Islet precursor cell (in vitro differentiated cells): ENCODE data around the gene RBFOX2.
"Not testable (repeated sequence)": the region's sequence is repeated elsewhere in the genome, so short reads cannot be mapped to it uniquely, and the experiment has no call there.

Experiments
- DNase-seq: peaks from one replicate; pipeline ENCODE4 v3.0.0-alpha.2; 2018

Gene RBFOX2

DNA sequence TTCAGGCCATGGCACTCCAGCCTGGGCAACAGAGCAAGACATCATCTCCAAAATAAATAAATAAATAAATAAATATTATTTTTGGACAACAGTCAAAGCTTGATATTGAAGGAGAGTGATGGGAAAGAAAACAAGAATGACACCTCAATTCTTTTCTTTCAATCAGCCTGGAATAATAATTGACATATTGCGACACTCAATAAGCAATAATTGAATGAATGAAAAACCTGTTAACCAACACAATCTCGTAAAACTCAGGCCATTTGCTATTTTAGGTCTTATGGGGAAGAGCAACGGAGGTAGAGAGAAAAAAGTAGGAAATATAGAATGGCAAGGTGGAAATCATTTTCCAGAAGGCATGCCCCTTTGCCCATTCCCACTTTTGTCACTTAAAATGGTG lies 10.5 kb upstream of the RBFOX2 start:
- DNase-seq, result no peak

DNA sequence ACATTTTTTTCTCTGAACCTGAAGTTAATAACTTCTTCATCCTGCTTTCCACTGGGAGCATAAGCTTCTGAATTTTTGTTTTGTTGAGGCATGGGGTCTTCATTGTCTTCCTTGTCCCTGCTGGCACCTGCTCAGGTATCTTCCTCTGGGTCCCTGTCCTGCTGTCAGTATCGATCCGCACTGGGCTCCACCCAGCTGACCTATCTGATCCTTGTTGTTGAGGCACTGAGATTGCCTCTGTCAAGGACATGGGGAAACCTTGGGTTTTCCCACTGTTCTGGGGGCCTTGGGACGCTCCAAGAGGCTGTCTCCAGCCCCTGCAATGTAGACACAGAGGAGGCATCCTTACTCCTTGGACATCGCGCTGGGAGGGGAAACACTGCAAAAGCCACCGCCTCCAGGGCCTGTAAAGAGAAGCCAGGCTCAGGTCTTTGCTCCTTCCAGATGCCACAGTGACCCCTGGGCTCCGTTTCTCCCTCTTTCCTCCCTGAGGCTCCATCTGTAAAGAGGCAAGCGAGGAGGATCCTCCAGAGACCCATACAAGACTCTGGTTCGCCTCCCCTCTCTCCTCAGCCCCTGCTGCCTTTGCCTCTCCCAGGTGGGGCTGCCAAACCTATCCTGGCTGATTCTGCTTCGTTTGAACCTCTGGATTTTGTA lies 8.6 kb upstream of the RBFOX2 start:
- DNase-seq, result peak; percentile 57

DNA sequence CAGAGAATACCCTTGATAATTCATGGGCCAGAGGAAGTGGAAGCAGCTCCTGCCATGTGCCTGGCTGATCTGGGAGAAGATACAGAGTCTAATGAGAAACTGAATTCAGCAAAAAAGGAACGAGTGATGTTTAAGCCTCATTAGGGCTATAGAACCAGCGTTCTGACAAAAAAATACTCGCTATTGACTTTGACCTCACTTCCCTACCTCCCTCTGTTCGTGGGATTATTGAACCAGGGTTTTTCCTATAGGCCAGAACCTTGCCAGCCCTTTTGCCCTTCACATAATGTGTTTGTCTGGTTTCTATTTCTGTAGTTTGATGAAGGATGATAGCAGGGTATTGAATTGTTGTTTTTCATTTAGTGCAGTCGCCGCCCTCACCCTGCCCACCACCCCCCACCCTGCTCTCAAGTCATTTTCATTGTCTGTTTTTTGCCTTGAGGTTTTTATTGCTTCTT lies 7.6 kb upstream of the RBFOX2 start:
- no peak for DNase-seq

DNA sequence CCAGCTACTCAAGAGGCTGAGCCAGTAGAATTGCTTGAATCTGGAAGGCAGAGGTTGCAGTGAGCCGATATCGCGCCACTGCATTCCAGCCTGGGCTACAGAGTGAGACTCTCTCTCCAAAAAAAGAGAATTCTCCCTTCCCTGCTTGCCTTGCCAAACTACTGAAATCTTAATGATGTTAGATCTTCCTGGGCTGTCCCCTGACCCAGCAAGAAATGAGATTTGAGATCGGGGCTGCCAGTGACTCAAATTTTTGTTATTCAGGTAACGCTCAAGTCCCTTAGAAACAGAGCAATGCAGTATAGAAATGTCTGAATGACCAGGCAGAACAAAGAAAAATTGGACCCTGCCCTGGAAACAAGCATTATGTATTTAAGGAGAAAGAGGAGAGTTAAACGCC lies 4.0 kb upstream of the RBFOX2 start:
- DNase-seq, result no peak

DNA sequence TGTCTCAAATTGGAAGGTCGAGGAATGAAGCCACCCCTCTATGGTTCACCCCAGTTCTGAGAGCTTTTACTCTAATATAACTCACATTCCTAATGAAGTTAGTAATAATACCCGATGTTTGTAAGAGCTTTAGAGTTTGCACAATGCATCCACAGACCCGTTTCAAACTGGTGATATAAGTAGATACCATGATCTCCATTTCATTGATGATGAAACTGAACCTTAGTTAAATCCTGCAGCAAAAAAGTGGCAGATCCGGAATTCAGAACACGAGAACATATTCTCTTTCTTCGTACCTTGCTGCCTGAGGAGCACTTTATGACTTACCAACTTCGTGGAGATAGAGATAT lies 757 bp upstream of the RBFOX2 start:
- no peak for DNase-seq

DNA sequence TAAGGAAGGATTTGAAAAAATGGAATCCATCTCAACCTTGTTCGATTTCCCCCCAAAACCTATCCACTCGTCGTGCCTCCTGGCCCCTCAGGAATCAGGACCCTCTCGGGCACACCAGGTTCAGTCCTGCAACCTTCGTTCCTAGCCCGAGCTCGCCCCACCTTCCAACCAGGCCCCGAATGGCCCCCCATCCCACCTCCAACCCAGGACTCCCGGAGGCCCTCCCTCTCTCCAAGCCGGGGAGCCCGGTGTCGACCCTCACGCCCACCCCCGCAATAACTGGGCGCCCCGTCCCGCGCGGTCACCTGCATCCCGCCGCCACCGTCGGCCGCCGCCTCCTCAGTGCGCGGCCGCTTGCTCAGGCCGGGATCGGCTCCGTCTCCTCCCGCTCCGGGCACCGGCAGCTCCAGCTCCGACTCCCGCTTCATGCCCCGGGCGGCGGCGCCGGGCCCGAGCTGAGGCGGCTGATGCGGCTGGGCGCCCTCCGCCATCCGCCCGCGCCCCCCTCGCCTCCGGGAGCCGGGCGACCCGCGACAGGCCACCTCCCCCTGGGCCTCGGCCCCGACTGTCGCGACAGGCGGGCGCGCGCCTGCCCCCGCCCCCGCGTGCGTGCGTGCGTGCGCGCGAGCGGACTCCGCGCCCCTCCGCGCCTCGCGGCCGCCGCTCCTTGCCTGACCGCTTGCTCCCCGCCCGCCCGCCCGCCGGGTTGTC lies 534 bp downstream of the RBFOX2 start:
- DNase-seq, result no peak

DNA sequence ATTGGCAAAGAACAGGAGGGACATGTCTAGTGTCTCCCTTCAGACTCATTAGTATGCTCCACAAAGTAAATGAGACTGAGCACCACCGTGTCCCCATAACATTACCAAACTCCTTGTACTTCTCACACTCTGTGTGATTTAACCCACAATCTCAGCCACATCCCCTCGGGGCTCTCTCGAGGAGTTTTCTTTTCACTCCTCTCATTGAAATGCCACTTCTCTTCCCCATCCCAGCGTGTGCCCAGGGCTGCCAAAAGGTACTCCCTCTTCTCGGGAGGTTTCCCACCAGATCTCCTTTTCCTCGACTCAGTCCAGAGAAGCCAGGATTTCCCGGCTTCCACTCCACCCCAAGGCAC lies 1.1 kb downstream of the RBFOX2 start:
- DNase-seq, result no peak

DNA sequence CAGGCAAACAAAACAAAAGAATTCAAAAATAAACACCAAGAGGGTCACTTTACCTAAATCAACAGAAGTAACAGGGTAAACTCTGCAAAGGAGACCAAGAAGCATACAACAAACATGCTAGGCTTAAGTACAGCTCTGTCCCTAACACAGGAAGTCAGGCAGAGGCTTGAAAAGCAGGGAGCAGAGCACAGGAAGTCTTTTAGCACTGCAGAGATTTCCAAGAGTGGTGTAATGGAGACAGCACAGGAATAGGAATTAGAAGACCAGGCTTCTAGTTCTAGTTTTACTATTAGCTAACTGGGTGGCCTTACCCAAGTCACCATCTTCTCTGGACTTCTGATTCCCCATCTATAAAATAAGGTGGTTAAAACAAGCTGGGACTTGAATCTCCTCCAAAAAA lies 1.9 kb downstream of the RBFOX2 start:
- peak; percentile 62 for DNase-seq

DNA sequence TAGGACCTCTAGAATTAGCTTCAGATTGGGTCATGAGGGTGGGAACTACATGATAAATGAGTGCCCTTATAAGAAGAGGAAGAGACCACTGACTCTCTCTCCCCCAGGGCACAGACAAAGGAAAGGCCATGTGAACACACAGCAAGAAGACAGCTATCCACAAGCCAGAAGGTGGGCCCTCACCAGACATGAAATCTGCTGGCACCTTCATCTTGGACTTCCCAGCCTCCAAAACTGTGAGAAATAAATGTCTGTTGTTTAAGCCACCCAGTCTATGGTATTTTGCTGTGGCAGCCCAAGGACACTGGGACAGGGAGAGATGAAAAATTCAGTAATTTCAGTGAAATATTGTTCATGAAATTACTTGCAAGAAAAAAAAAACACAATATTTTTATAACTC lies 5.9 kb downstream of the RBFOX2 start:
- DNase-seq, result no peak

DNA sequence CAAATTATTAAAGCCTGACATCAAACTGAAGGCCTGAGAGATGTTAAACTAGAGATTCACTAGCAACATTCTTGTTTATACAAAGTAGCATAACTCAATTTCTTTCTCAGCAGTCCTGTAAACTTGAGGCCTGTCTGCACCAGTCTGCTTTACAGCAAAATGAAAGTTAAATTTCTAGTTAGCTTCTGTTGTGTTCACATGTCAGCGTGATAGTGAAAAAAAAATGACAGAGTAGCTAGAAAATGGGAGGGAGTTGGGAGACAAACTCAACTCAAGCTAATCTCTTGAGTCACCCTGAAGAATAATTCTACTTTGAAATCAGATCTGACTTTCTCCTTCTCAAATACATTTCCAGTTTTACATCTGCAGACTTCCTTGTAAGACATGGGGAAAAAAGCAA lies 6.5 kb downstream of the RBFOX2 start:
- no peak for DNase-seq

DNA sequence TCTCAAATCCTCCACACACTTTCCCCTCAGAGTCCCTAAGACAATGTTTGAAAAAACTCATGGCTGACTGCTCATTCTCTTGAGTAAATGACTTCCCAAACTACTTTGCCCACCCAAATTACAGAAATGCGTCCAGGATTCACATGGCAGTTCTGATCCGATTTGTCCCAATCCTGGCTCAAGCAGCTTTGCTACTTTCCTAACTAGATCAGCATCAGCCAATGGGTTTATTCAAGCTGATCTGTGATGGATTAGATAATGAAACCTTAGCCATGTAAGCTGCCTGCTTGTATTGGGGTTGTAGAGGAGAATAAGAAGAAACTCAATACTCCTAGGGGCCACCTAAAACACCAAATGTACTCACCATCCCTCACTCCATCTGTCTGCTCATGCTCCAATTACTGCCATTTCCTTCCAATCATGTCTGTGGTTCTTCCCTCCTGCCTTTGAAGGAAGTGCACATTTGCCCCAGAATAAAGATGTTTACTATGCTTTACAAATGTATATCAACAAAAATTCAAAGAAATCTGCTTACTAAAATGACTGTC lies 6.9 kb downstream of the RBFOX2 start:
- no peak for DNase-seq

DNA sequence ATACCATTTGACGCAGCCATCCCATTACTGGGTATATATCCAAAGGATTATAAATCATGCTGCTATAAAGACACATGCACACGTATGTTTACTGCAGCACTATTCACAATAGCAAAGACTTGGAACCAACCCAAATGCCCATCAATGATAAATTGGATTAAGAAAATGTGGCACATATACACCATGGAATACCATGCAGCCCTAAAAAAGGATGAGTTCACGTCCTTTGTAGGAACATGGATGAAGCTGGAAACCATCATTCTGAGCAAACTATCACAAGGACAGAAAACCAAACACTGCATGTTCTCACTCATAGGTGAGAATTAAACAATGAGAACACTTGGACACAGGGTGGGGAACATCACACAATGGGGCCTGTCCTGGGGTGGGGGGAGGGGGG lies 7.8 kb downstream of the RBFOX2 start:
- DNase-seq, result not testable (repeated sequence)

DNA sequence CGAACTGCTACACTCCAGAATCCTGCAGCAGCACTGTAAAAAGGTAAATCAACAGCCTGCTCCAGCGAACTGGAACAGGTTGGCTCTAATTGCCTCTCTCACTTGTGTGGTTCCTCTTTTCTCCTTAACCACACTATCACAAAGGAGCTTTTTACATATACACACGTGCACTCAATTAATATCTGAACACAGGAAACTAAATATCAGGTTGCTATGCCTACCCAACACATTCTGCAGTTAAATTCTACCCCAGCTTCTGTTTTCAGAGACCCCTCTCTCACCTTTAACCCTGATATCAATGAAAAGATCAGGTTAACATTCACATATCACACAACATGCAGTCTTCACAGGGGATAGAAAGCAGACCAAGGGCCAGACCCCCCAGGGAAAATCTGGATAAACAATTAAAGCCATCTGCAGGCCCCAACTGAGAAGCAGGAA lies 11.0 kb downstream of the RBFOX2 start:
- DNase-seq, result no peak

DNA sequence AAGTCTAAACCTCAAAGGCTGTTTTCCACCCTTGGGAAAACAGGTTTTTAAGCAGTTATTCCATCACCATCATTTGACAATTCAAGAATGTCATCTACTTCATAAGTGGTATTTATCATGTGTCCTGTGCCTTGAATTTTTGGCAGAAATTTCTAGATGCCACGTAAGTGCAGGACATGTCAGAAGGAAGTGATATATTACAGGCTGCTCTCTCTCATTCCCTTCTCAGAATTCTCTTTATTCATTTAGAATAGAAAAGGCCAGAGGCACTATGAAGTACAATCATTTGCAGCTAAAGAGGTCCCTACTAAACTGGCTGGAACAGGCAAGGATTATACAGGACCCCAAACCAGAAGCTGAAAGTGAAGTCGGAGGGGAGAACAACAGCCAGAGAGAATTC lies 11.9 kb downstream of the RBFOX2 start:
- DNase-seq, result no peak

DNA sequence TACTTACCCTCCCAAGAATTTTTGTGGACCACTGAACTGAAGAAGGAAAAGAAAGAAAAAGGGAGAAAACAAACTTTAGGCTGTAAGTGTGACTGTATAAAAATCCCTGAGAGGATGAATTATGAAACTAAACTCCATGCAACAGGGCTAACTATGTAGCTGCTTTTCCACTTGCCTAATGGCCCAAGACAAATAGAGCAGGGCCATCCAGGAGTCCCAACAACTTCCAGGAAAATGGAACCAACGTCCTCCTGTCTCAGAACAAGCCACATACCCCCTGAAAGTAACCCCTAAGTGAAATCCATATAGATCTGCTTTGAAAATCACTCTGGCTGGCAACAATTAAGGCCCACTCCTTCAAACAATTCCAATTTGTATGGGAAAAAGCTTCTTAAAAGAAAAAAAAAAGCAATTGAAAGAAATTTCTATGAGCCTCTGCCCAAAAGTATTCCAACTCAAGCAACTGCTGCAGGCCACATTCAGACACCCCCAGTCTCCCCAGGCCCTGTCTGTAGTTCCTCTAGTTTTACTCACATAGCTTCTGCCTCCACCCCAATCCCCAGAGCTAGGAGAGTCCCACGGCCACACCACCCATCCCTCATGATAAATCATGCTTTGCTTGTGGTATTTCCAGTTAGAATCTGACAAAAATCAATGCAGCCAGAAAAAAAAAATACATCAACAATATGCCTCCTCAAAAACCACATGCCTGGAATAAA lies 12.7 kb downstream of the RBFOX2 start:
- no peak for DNase-seq

DNA sequence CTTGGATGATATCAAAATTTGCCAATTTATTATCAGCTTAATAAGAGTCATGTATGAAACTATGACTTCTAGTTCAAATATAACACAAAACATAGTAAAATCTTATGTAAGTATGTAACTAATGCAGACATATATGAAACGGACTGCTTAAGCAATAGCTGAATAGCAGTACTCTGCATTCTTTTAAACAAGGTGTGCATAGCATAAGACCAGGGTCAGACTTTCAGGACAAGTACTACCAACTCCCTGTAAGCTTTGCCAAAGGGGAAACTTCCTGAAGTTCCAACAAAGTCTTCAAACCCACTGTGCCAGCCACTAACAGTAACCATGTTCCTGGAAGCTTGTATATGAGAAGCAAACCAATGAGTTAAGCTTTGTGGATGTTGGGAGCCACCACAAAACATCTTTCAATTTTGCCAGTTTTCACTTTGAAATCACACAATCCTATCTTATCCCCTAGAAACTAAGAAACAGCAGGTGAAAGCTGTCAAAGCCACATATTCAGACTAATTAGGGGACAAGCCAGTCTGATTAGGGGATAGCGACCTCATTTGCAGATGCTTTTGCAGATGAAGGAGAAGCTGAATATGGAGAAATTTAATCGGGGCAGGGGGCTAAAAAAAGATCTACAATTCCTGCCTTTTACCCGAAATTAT lies 13.3 kb downstream of the RBFOX2 start:
- no peak for DNase-seq

DNA sequence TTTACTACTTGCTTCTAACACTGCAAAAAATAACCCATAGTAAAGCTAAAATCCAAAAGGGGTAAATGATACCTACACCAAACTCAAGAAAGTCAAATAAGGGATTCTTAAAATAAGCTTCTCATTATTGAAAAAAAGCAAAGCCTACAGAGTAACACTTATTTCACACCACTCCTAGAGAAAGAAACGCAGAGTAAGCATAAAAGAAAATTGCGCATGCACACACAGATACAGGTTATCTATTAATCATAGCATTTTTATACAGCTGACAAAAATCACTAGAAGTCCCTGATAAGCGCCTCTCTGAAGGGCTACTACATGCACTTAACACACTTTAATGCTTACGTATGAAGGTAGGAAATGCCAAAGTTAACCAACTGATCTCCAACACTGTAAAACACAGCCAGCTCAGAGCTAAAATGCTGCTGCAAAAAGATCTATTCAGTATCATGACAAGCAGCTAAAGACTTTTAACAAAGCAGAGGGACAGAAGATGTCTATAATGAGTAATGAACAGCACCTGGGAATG lies 14.0 kb downstream of the RBFOX2 start:
- DNase-seq, result no peak

DNA sequence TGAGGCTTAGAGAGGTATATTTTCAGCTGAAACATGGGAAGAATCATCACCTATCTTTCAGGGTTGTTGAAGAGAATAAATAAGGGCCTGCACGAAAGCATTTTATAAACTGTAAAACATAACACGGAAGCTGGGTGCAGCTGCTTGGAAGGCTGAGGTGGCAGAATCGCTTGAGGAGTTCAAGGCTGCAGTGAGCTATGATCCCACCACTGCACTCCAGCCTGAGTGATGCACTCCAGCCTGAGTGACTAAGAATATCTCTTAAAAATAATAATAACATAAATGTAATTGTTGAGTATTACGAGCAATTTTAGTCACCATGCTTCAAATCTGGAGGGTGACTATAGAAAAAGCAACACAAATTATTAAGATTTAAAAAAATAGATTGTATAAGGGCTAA lies 16.3 kb downstream of the RBFOX2 start:
- no peak for DNase-seq

DNA sequence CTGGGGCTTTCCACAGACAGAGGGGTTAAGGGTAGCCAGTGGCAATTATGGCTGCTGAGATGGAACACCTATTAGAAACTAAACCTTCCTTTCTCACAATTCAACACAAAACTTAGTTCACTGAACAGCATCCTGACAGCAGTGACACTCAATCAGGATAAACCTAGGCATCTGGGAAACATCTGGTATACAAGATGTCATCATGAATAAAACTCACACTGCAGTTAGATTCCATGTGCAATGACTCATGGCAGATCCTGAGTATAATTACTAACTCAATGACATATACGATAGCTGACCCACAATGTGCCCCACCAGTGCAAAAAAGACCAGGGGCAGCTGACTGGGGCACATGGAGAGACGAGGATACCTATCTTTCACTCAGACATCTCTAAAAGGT lies 17.7 kb downstream of the RBFOX2 start:
- no peak for DNase-seq

DNA sequence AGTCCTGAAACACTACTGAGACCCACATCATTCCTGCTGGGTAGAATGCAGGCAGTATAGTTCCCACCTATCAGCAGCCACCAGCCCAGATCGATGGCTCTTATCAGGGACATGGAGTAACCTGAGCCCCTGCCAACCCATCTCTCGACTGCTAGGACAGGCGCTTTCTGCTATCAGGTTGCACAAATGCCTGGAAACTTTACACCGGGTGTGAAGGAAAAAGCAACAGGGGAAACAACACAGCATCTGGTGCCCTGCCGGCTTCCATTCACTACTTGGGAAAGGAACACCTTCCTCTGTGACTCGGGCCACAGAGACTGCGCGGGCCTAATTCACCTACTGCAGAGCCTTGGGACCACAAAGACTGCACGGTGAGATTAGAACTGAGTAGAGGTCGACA lies 18.5 kb downstream of the RBFOX2 start:
- DNase-seq, result no peak

DNA sequence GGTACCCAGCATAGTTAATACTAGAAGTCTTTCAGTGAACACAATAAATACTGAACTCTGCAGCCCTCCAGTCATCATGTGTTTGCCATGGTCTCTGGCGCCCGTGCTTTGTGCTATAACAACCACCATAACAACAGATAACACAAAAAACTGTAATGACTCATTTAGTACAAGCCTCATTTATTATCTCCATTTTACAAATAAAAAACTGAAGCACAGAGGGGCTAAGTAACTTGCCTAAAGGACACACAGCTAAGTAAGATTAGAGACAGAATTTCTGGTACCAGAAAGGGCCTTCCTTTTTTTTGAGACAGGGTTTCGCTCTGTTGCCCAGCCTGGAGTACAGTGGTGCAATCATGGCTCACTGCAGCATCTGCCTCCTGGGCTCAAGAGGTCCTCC lies 19.5 kb downstream of the RBFOX2 start:
- DNase-seq, result no peak

DNA sequence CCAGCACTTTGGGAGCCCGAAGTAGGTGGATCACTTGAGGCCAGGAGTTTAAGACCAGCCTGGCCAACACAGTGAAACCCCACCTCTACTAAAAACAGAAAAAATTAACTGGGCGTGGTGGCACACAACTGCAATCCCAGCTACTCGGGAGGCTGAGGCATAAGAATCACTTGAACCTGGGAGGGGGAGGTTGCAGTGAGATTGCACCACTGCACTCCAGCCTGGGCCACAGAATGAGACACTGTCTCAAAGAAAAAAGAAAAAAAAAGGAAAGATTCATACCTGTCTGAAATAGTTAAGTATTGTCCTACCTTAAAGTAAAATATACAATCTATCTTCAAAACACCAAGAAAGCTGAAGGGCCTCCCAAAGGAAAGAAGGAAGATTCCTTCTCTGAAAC lies 20.1 kb downstream of the RBFOX2 start:
- no peak for DNase-seq

DNA sequence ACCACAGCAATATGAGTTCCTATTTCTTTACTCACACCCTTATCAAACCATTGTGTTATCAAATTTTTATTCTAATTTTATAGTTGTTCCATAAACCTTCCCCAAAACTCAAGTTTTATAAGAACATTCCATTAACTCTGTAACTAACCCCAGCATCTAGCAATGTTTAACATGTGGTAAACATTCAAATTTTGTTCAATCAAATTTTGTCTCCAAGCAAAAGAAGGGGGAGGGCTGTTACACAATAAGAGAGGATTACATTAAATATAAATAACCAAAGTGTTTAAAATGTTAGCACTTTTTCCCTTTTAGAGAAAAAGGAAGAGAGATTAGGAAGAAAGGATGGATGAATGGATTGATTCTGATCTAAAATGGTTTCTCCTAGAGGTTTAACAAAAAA lies 20.5 kb downstream of the RBFOX2 start:
- DNase-seq, result no peak
